ENCODE results near the gene FMR1NB.

Gene FMR1NB

GRCh38 chrX:148047200-148047599 lies 66.1 kb downstream of the FMR1NB start:
- no peak overlapping the region for H3K4me3 Mint-ChIP-seq
- no peak overlapping the region for H3K27ac Mint-ChIP-seq
- H3K27me3 Mint-ChIP-seq (ENCODE audit: low read depth): peaks cover 4% of the 10 kb centered on the region
- H3K9me3 Mint-ChIP-seq: peaks cover 9% of the 10 kb centered on the region
- peaks cover 5% of the 10 kb centered on the region for H3K4me1 Mint-ChIP-seq
- no peaks in the 10 kb centered on the region for H3K36me3 Mint-ChIP-seq (ENCODE audit: low read depth)
- no peak for TF ChIP-seq CTCF (IDR thresholded peaks at IDR 0.05; ENCODE audit: unreplicated experiment in 3 of 3)

GRCh38 chrX:148049441-148049840 lies 68.3 kb downstream of the FMR1NB start:
- H3K9me3 Mint-ChIP-seq: peaks cover 4% of the 10 kb centered on the region
- H3K27me3 Mint-ChIP-seq (ENCODE audit: low read depth): peaks cover 4% of the 10 kb centered on the region
- peak; percentile 58 to 61 (median 60) for TF ChIP-seq CTCF (IDR thresholded peaks at IDR 0.05; ENCODE audit: unreplicated experiment in 3 of 3)
- H3K4me3 Mint-ChIP-seq: no peak overlapping the region
- peaks cover 5% of the 10 kb centered on the region for H3K4me1 Mint-ChIP-seq
- H3K27ac Mint-ChIP-seq: no peak overlapping the region
- H3K36me3 Mint-ChIP-seq (ENCODE audit: low read depth): no peaks in the 10 kb centered on the region

- Mint-ChIP-seq H3K4me3 (no peak overlapping the region), H3K9me3 (no peaks in the 10 kb centered on the region), H3K27ac (no peak overlapping the region), H3K36me3 (ENCODE audit: low read depth) (no peaks in the 10 kb centered on the region), H3K4me1 (peaks cover 11% of the 10 kb centered on the region), H3K27me3 (ENCODE audit: low read depth) (peaks cover 4% of the 10 kb centered on the region)
- no peak for TF ChIP-seq CTCF (IDR thresholded peaks at IDR 0.05; ENCODE audit: unreplicated experiment in 3 of 3)
Measured at GRCh38 chrX:148051973-148052372, 70.8 kb downstream of the FMR1NB start.

GRCh38 chrX:148067285-148067684 lies 86.1 kb downstream of the FMR1NB start:
- Mint-ChIP-seq H3K27me3 (ENCODE audit: low read depth) (no peaks in the 10 kb centered on the region), H3K4me1 (no peaks in the 10 kb centered on the region)

GRCh38 chrX:148069759-148070503 lies 88.8 kb downstream of the FMR1NB start:
- Mint-ChIP-seq H3K36me3 (ENCODE audit: low read depth) (no peaks in the 10 kb centered on the region), H3K9me3 (peaks cover 18% of the 10 kb centered on the region), H3K27ac (no peak overlapping the region), H3K4me3 (no peak overlapping the region), H3K27me3 (ENCODE audit: low read depth) (no peaks in the 10 kb centered on the region), H3K4me1 (no peaks in the 10 kb centered on the region)
- no peak for TF ChIP-seq CTCF (IDR thresholded peaks at IDR 0.05; ENCODE audit: unreplicated experiment in 3 of 3)

More at GRCh38 chrX:148067285-148067684, 86.1 kb downstream of the FMR1NB start:
- no peak overlapping the region for H3K27ac Mint-ChIP-seq
- no peak for TF ChIP-seq CTCF (IDR thresholded peaks at IDR 0.05; ENCODE audit: unreplicated experiment in 3 of 3)
- peaks cover 24% of the 10 kb centered on the region for H3K9me3 Mint-ChIP-seq
- H3K36me3 Mint-ChIP-seq (ENCODE audit: low read depth): no peaks in the 10 kb centered on the region
- no peak overlapping the region for H3K4me3 Mint-ChIP-seq

- Mint-ChIP-seq H3K4me1 (no peaks in the 10 kb centered on the region), H3K27me3 (ENCODE audit: low read depth) (no peaks in the 10 kb centered on the region), H3K4me3 (no peak overlapping the region), H3K9me3 (peaks cover 18% of the 10 kb centered on the region), H3K36me3 (ENCODE audit: low read depth) (no peaks in the 10 kb centered on the region), H3K27ac (no peak overlapping the region)
- TF ChIP-seq CTCF (IDR thresholded peaks at IDR 0.05; ENCODE audit: unreplicated experiment in 3 of 3): no peak
Measured at GRCh38 chrX:148070504-148070877, 89.4 kb downstream of the FMR1NB start.

All from nephron (organoid).